PC-9 (cell line): ENCODE data around the gene SLC7A4.

Experiments
- EZH2 ChIP-seq: fragments of 200-600 bp; sonication (generic); IDR thresholded peaks from 2 replicates; pipeline ENCODE4 v1.8.0; 2017; ENCODE audit warnings: antibody characterized with exemption, low read depth
- TF ChIP-seq, protein P1 (sequence below): fragments of 200-600 bp; sonication (generic); conservative IDR thresholded peaks from 2 replicates; pipeline ENCODE4 v1.6.1; 2017; ENCODE audit warnings: mixed run types, antibody characterized with exemption, mild to moderate bottlenecking, moderate library complexity

DNA sequence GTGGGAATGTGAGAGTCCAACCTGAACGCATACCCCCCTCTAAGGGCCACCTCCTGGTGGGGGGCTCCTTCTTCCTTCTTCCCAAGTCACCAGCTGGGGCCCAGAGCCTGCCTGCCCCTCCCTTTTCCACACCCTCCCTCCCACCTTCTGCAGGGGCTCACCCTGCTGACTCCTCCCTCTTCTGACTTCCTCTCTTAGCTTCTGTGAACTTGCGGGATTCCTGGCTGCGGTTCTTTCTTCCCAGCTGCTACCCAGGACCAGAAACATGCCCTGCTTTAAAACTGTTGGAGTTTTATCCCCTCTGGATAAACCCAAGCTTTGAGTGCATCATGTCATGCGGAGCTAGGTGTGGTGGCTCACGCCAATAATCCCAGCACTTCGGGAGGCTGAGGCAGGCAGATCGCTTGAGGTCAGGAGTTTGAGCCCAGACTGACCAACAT lies 23.5 kb upstream of the SLC7A4 start:
- TF ChIP-seq, protein P1, sequence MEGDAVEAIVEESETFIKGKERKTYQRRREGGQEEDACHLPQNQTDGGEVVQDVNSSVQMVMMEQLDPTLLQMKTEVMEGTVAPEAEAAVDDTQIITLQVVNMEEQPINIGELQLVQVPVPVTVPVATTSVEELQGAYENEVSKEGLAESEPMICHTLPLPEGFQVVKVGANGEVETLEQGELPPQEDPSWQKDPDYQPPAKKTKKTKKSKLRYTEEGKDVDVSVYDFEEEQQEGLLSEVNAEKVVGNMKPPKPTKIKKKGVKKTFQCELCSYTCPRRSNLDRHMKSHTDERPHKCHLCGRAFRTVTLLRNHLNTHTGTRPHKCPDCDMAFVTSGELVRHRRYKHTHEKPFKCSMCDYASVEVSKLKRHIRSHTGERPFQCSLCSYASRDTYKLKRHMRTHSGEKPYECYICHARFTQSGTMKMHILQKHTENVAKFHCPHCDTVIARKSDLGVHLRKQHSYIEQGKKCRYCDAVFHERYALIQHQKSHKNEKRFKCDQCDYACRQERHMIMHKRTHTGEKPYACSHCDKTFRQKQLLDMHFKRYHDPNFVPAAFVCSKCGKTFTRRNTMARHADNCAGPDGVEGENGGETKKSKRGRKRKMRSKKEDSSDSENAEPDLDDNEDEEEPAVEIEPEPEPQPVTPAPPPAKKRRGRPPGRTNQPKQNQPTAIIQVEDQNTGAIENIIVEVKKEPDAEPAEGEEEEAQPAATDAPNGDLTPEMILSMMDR, result no peak
- TF ChIP-seq EZH2, result no peak
